Measurements from ENCODE around the gene ZFPM1.

DNA sequence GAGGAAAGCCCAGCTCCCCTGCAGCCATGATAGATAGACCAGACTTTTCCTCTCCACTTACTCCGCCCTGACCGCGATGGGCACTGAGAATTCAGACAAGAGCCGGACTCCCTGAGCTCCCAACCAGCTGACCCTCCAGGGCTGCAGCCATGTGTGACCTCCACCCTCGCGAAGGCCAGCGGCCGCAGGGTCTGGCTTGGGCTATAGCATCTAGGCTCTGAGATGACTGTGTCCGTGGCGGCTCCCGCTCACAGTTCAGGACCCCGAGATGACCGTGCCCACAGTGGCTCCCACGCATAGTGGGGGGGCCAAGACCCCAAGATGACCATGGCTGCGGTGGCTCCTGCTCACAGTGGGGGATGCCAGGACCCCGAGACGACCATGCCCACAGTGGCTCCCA is 18.0 kb downstream of the ZFPM1 start:
- TF ChIP-seq, protein P1, sequence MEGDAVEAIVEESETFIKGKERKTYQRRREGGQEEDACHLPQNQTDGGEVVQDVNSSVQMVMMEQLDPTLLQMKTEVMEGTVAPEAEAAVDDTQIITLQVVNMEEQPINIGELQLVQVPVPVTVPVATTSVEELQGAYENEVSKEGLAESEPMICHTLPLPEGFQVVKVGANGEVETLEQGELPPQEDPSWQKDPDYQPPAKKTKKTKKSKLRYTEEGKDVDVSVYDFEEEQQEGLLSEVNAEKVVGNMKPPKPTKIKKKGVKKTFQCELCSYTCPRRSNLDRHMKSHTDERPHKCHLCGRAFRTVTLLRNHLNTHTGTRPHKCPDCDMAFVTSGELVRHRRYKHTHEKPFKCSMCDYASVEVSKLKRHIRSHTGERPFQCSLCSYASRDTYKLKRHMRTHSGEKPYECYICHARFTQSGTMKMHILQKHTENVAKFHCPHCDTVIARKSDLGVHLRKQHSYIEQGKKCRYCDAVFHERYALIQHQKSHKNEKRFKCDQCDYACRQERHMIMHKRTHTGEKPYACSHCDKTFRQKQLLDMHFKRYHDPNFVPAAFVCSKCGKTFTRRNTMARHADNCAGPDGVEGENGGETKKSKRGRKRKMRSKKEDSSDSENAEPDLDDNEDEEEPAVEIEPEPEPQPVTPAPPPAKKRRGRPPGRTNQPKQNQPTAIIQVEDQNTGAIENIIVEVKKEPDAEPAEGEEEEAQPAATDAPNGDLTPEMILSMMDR (IDR thresholded peaks at IDR 0.05; ENCODE audit: control extremely low read depth in 1 of 3, insufficient read depth in 1 of 3, low read depth in 1 of 3, low read length in 3 of 3) = no peak
- TF ChIP-seq CEBPB (IDR thresholded peaks at IDR 0.05; ENCODE audit: low read depth, low read length) (no peak), POLR2AphosphoS5 (IDR thresholded peaks at IDR 0.05; ENCODE audit: low read depth, low read length) (no peak), GABPA (IDR thresholded peaks at IDR 0.05; ENCODE audit: borderline replicate concordance, insufficient read depth, low read length) (no peak)
